SK-N-SH treated with all-trans-retinoic acid at 6 μM for 48 hours (cell line): ENCODE measurements around the gene HELZ2.

Experiments used
- ATAC-seq: fragments of 200-7000 bp; cut with Tn5 transposase; 3 replicates; pipeline ENCODE4 v1.9.1; 2020; ENCODE audit warnings: mild to moderate bottlenecking, moderate library complexity
- ARNTL ChIP-seq: fragments of 450-650 bp; formaldehyde crosslinking; IDR thresholded peaks from 2 replicates; pipeline ENCODE4 v1.5.0; 2020; ENCODE audit warnings: low read depth, mild to moderate bottlenecking, moderate library complexity, borderline replicate concordance
- BACH2 ChIP-seq: fragments of 250-450 bp; sonication (Bioruptor Pico); IDR thresholded peaks from 2 replicates; pipeline ENCODE4 v1.9.0; 2021; ENCODE audit warnings: mild to moderate bottlenecking, borderline replicate concordance
- CSDC2 ChIP-seq: fragments of 250-450 bp; sonication (Bioruptor Pico); IDR thresholded peaks from 2 replicates; pipeline ENCODE4 v1.5.0; 2020; ENCODE audit warnings: mild to moderate bottlenecking, moderate library complexity
- ESRRG ChIP-seq: fragments of 250-450 bp; sonication (Bioruptor Pico); IDR thresholded peaks from 2 replicates; pipeline ENCODE4 v1.6.1; 2021; ENCODE audit warnings: mild to moderate bottlenecking
- GLIS3 ChIP-seq: fragments of 250-450 bp; sonication (Bioruptor Pico); IDR thresholded peaks from 2 replicates; pipeline ENCODE4 v1.5.0; 2020; ENCODE audit warnings: mild to moderate bottlenecking, moderate library complexity
- ISL1 ChIP-seq: fragments of 250-450 bp; sonication (Bioruptor Pico); IDR thresholded peaks from 2 replicates; pipeline ENCODE4 v2.1.2; 2022; ENCODE audit warnings: mild to moderate bottlenecking, moderate library complexity
- OSR1 ChIP-seq: fragments of 250-450 bp; sonication (Bioruptor Pico); IDR thresholded peaks from 2 replicates; pipeline ENCODE4 v1.8.0; 2022; ENCODE audit warnings: moderate library complexity, mild to moderate bottlenecking, inconsistent platforms
- PPARA ChIP-seq: fragments of 250-450 bp; sonication (Bioruptor Pico); IDR thresholded peaks from 2 replicates; pipeline ENCODE4 v1.5.0; 2020; ENCODE audit warnings: mild to moderate bottlenecking, borderline replicate concordance
- RARB ChIP-seq: fragments of 250-450 bp; sonication (Bioruptor Pico); IDR thresholded peaks from 2 replicates; pipeline ENCODE4 v1.8.0; 2021; ENCODE audit warnings: mild to moderate bottlenecking, moderate library complexity
- SNAI2 ChIP-seq: fragments of 250-450 bp; sonication (Bioruptor Pico); IDR thresholded peaks from 2 replicates; pipeline ENCODE4 v1.5.0; 2020; ENCODE audit warnings: mild to moderate bottlenecking, moderate library complexity
- TCF4 ChIP-seq: fragments of 250-450 bp; sonication (Bioruptor Pico); IDR thresholded peaks from 2 replicates; pipeline ENCODE4 v1.8.0; 2021; ENCODE audit warnings: mild to moderate bottlenecking, moderate library complexity, borderline replicate concordance
- TOX ChIP-seq: fragments of 250-450 bp; sonication (Bioruptor Pico); IDR thresholded peaks from 2 replicates; pipeline ENCODE4 v1.8.0; 2021; ENCODE audit warnings: mild to moderate bottlenecking, moderate library complexity, borderline replicate concordance
- ZC3H10 ChIP-seq: fragments of 250-450 bp; sonication (Bioruptor Pico); IDR thresholded peaks from 2 replicates; pipeline ENCODE4 v1.5.1; 2021; ENCODE audit warnings: mild to moderate bottlenecking, moderate library complexity
- ZFP3 ChIP-seq: fragments of 250-450 bp; sonication (Bioruptor Pico); IDR thresholded peaks from 2 replicates; pipeline ENCODE4 v1.5.0; 2020; ENCODE audit warnings: mild to moderate bottlenecking, moderate library complexity
- ZFP30 ChIP-seq: fragments of 450-650 bp; formaldehyde crosslinking; IDR thresholded peaks from 2 replicates; pipeline ENCODE4 v1.5.0; 2022; ENCODE audit warnings: mild to moderate bottlenecking, moderate library complexity
- ZNF565 ChIP-seq: fragments of 450-650 bp; formaldehyde crosslinking; conservative IDR thresholded peaks from 2 replicates; pipeline ENCODE4 v1.5.0; 2020; ENCODE audit warnings: low read depth, mild to moderate bottlenecking, moderate library complexity
- ZNF8 ChIP-seq: fragments of 450-650 bp; formaldehyde crosslinking; IDR thresholded peaks from 2 replicates; pipeline ENCODE4 v1.5.0; 2020; ENCODE audit warnings: mild to moderate bottlenecking, moderate library complexity
- TF ChIP-seq, protein P1 (sequence below): fragments of 250-450 bp; sonication (Bioruptor Pico); IDR thresholded peaks from 2 replicates; pipeline ENCODE4 v1.5.0; 2020; ENCODE audit warnings: mild to moderate bottlenecking, moderate library complexity
- TF ChIP-seq, protein P2 (sequence below): fragments of 250-450 bp; sonication (Bioruptor Pico); IDR thresholded peaks from 2 replicates; pipeline ENCODE4 v1.8.0; 2021; ENCODE audit warnings: low read depth, mild to moderate bottlenecking, moderate library complexity, borderline replicate concordance
- TF ChIP-seq, protein P3 (sequence below): fragments of 250-450 bp; sonication (Bioruptor Pico); IDR thresholded peaks from 2 replicates; pipeline ENCODE4 v1.5.1; 2020; ENCODE audit warnings: low read depth, mild to moderate bottlenecking, moderate library complexity
- TF ChIP-seq, protein P4 (sequence below): fragments of 250-450 bp; sonication (Bioruptor Pico); IDR thresholded peaks from 2 replicates; pipeline ENCODE4 v1.8.0; 2020; ENCODE audit warnings: mild to moderate bottlenecking, moderate library complexity, borderline replicate concordance

Gene HELZ2

DNA sequence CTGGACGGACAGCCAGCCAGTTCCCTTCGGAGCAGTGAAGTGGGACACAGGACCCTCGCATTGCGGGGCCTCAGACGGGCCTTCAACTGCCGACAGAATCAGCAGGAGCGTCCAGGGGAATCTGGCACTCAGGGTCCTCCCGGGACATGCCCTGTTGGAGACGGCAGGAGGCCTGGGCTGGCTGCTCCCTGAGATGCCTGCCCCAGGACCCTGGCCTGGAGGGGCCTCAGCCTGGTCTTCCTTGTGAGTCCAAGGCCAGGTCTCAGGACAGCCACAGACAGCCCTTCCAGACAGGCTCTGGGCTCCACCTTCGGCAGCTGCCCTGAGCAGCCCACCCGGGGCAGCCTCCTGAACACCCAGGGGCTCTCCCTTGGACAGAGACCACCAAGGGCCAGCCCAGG is 14.6 kb upstream of the HELZ2 start (continued):
- TF ChIP-seq ZC3H10 = no peak
- TF ChIP-seq, protein P1, sequence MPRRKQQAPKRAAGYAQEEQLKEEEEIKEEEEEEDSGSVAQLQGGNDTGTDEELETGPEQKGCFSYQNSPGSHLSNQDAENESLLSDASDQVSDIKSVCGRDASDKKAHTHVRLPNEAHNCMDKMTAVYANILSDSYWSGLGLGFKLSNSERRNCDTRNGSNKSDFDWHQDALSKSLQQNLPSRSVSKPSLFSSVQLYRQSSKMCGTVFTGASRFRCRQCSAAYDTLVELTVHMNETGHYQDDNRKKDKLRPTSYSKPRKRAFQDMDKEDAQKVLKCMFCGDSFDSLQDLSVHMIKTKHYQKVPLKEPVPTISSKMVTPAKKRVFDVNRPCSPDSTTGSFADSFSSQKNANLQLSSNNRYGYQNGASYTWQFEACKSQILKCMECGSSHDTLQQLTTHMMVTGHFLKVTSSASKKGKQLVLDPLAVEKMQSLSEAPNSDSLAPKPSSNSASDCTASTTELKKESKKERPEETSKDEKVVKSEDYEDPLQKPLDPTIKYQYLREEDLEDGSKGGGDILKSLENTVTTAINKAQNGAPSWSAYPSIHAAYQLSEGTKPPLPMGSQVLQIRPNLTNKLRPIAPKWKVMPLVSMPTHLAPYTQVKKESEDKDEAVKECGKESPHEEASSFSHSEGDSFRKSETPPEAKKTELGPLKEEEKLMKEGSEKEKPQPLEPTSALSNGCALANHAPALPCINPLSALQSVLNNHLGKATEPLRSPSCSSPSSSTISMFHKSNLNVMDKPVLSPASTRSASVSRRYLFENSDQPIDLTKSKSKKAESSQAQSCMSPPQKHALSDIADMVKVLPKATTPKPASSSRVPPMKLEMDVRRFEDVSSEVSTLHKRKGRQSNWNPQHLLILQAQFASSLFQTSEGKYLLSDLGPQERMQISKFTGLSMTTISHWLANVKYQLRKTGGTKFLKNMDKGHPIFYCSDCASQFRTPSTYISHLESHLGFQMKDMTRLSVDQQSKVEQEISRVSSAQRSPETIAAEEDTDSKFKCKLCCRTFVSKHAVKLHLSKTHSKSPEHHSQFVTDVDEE (CRISPR knock-in tag) = no peak

DNA sequence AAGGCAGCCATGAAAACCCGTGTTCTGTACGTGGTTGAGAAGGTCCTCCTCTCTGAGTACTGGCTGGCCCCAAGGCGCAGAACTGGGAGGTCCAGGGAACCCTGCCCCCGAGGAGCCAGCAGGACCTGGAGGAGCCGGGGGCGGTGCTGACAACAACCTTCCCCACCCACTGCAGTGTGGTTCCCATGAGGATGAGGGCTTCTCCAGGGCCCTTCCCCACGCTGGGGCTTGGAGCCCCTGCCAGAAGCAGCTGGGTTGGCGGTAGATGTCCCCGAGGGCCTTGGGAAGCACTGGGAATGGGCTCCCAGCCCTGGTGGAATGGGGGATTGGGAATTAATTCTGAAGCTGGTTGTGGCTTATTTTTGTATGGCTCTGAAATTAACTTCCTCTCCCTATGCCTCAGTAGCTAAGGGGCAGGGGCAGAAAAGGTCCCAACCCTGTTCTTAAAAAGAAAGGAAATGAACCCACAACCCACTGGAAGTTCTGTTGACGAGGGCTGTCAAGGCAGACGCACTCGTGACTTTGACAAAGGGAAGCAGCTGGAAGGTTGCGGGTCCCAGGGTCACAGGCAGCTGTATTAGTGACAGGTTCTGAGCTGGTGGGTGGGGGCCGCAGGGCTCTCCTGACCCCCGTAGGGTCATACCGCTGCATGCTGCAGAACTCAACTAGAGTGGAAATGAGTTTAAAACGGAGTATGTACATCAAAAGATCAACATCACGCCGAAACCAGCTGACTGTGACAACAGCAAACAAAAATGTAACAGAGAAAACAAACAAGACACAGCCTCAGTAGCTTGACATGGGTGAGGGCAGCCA is 13.9 kb upstream of the HELZ2 start:
- no peak for ATAC-seq
- TF ChIP-seq, protein P2, sequence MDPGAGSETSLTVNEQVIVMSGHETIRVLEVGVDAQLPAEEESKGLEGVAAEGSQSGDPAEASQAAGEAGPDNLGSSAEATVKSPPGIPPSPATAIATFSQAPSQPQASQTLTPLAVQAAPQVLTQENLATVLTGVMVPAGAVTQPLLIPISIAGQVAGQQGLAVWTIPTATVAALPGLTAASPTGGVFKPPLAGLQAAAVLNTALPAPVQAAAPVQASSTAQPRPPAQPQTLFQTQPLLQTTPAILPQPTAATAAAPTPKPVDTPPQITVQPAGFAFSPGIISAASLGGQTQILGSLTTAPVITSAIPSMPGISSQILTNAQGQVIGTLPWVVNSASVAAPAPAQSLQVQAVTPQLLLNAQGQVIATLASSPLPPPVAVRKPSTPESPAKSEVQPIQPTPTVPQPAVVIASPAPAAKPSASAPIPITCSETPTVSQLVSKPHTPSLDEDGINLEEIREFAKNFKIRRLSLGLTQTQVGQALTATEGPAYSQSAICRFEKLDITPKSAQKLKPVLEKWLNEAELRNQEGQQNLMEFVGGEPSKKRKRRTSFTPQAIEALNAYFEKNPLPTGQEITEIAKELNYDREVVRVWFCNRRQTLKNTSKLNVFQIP (CRISPR knock-in tag) = no peak
- TF ChIP-seq GLIS3 (CRISPR knock-in tag) (no peak), ISL1 (no peak), ESRRG (CRISPR knock-in tag) (no peak), TCF4 (CRISPR knock-in tag) (no peak), ZNF8 (CRISPR knock-in tag) (no peak), PPARA (no peak), ARNTL (no peak), RARB (CRISPR knock-in tag) (no peak), OSR1 (CRISPR knock-in tag) (no peak), ZFP3 (CRISPR knock-in tag) (no peak), TOX (CRISPR knock-in tag) (no peak), ZFP30 (CRISPR knock-in tag) (no peak)
- TF ChIP-seq, protein P3, sequence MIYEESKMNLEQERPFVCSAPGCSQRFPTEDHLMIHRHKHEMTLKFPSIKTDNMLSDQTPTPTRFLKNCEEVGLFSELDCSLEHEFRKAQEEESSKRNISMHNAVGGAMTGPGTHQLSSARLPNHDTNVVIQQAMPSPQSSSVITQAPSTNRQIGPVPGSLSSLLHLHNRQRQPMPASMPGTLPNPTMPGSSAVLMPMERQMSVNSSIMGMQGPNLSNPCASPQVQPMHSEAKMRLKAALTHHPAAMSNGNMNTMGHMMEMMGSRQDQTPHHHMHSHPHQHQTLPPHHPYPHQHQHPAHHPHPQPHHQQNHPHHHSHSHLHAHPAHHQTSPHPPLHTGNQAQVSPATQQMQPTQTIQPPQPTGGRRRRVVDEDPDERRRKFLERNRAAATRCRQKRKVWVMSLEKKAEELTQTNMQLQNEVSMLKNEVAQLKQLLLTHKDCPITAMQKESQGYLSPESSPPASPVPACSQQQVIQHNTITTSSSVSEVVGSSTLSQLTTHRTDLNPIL (CRISPR knock-in tag) = no peak
- TF ChIP-seq, protein P4, sequence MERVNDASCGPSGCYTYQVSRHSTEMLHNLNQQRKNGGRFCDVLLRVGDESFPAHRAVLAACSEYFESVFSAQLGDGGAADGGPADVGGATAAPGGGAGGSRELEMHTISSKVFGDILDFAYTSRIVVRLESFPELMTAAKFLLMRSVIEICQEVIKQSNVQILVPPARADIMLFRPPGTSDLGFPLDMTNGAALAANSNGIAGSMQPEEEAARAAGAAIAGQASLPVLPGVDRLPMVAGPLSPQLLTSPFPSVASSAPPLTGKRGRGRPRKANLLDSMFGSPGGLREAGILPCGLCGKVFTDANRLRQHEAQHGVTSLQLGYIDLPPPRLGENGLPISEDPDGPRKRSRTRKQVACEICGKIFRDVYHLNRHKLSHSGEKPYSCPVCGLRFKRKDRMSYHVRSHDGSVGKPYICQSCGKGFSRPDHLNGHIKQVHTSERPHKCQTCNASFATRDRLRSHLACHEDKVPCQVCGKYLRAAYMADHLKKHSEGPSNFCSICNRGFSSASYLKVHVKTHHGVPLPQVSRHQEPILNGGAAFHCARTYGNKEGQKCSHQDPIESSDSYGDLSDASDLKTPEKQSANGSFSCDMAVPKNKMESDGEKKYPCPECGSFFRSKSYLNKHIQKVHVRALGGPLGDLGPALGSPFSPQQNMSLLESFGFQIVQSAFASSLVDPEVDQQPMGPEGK (CRISPR knock-in tag) = no peak
- TF ChIP-seq, protein P1 (CRISPR knock-in tag) = no peak

DNA sequence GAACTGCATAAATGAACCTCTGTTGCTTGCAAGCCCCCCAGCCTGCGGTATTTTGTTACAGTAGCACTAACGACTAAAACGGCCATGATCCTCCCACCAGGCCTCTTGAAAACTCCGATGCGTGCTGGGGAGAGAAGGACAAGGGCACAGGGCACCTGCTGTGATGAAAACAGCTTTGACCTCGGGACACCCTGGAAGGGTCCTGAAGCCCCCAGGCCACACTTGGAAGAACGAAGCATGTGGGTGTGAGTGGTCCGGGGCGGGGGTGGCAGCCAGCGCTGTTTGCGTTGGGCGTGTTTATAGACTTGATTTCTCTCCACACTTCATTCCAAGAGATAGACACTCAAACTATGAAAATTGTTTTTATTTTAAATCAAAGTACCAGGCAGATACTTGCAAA is 13.2 kb upstream of the HELZ2 start:
- TF ChIP-seq ZNF565 (CRISPR knock-in tag) (no peak), RARB (CRISPR knock-in tag) (no peak), TCF4 (CRISPR knock-in tag) (no peak), BACH2 (CRISPR knock-in tag) (no peak), ISL1 (no peak), CSDC2 (CRISPR knock-in tag) (no peak), SNAI2 (no peak), ZFP30 (CRISPR knock-in tag) (no peak)
- TF ChIP-seq, protein P4 (CRISPR knock-in tag) = no peak
- TF ChIP-seq, protein P3 (CRISPR knock-in tag) = no peak
- no peak for ATAC-seq
